Astrocyte (in vitro differentiated cells and primary cell): Measurements from ENCODE around the gene ELMOD3. TPM values are rescaled to one million over a fixed set of nuclear protein-coding genes. Genes with fewer than 3 reads are reported as not detected.

Source experiments
- DNase-seq: peaks from one replicate; pipeline ENCODE4 v3.0.0-alpha.2; 2010; ENCODE audit warnings: low read depth
- FAIRE-seq: peaks from 2 replicates; lab custom pipeline; 2011; peaks lifted over from hg19 to GRCh38; lab: Jason Lieb, UNC
- H2AFZ ChIP-seq: 2 replicates; pipeline ENCODE4 v1.6.0; 2012; ENCODE audit warnings: low read depth, low read length, inconsistent platforms
- H3K27ac ChIP-seq: 2 replicates; pipeline ENCODE4 v1.5.1; 2011; ENCODE audit warnings: low read depth, low read length, inconsistent platforms
- H3K27me3 ChIP-seq: 2 replicates; pipeline ENCODE4 v1.6.0; 2011; ENCODE audit warnings: low read length, inconsistent platforms; ENCODE audit not compliant: insufficient read depth
- H3K36me3 ChIP-seq: 2 replicates; pipeline ENCODE4 v1.5.1; 2011; ENCODE audit warnings: low read length, inconsistent platforms; ENCODE audit not compliant: insufficient read depth
- H3K4me1 ChIP-seq: 2 replicates; pipeline ENCODE4 v1.5.1; 2011; ENCODE audit warnings: low read length, inconsistent platforms; ENCODE audit not compliant: insufficient read depth
- H3K4me2 ChIP-seq: 2 replicates; pipeline ENCODE4 v1.6.0; 2012; ENCODE audit warnings: low read length, inconsistent platforms
- H3K4me3 ChIP-seq: 2 replicates; pipeline ENCODE4 v1.5.1; 2011; ENCODE audit warnings: low read depth, mild to moderate bottlenecking, low read length, inconsistent platforms; ENCODE audit not compliant: insufficient read depth
- H3K79me2 ChIP-seq: 2 replicates; pipeline ENCODE4 v1.6.0; 2012; ENCODE audit warnings: mild to moderate bottlenecking, low read length, inconsistent platforms; ENCODE audit not compliant: insufficient read depth
- H3K9ac ChIP-seq: 2 replicates; pipeline ENCODE4 v1.6.0; 2012; ENCODE audit warnings: mild to moderate bottlenecking, low read length, inconsistent platforms
- H3K9me3 ChIP-seq: 2 replicates; pipeline ENCODE4 v1.5.1; 2012; ENCODE audit warnings: low read depth, mild to moderate bottlenecking, low read length, inconsistent platforms; ENCODE audit not compliant: insufficient read depth
- H4K20me1 ChIP-seq: 2 replicates; pipeline ENCODE4 v1.6.0; 2012; ENCODE audit warnings: low read length, inconsistent platforms; ENCODE audit not compliant: insufficient read depth
- H3K27ac Mint-ChIP-seq: one replicate; pipeline ENCODE4 v1.8.0; 2021; ENCODE audit warnings: mild to moderate bottlenecking, mixed read lengths; ENCODE audit not compliant: unreplicated experiment
- H3K27me3 Mint-ChIP-seq: one replicate; pipeline ENCODE4 v1.8.0; 2021; ENCODE audit warnings: low read depth, mixed read lengths; ENCODE audit not compliant: unreplicated experiment
- H3K36me3 Mint-ChIP-seq: one replicate; pipeline ENCODE4 v1.8.0; 2021; ENCODE audit warnings: low read depth, mixed read lengths; ENCODE audit not compliant: unreplicated experiment
- H3K4me1 Mint-ChIP-seq: one replicate; pipeline ENCODE4 v1.8.0; 2021; ENCODE audit warnings: low read depth, mixed read lengths; ENCODE audit not compliant: unreplicated experiment
- H3K4me3 Mint-ChIP-seq: one replicate; pipeline ENCODE4 v1.8.0; 2021; ENCODE audit warnings: mild to moderate bottlenecking, moderate library complexity, mixed read lengths; ENCODE audit not compliant: unreplicated experiment
- H3K9me3 Mint-ChIP-seq: one replicate; pipeline ENCODE4 v1.8.0; 2021; ENCODE audit warnings: mild to moderate bottlenecking, mixed read lengths; ENCODE audit not compliant: unreplicated experiment
- EZH2 ChIP-seq: IDR thresholded peaks from 2 replicates; pipeline ENCODE4 v1.6.1; 2012; ENCODE audit warnings: mild to moderate bottlenecking, low read length, inconsistent platforms; ENCODE audit not compliant: insufficient read depth
- total RNA-seq: library from RNA; stranded (reverse); gene quantifications from 2 replicates; pipeline ENCODE4 v1.2.1, GENCODE V29; 2021
- TF ChIP-seq, protein P1 (sequence below): IDR thresholded peaks from 2 replicates; pipeline ENCODE4 v1.5.1; 2011; ENCODE audit warnings: low read depth, mild to moderate bottlenecking, inconsistent platforms, low read length, moderate library complexity; ENCODE audit not compliant: insufficient read depth

ELMOD3 gene
- total RNA-seq, 1 donor from 2014 or later, result 11.7 TPM

GRCh38 chr2:85397925-85398331, 43.4 kb downstream of the ELMOD3 start:
- no peak for TF ChIP-seq EZH2
- TF ChIP-seq, protein P1, sequence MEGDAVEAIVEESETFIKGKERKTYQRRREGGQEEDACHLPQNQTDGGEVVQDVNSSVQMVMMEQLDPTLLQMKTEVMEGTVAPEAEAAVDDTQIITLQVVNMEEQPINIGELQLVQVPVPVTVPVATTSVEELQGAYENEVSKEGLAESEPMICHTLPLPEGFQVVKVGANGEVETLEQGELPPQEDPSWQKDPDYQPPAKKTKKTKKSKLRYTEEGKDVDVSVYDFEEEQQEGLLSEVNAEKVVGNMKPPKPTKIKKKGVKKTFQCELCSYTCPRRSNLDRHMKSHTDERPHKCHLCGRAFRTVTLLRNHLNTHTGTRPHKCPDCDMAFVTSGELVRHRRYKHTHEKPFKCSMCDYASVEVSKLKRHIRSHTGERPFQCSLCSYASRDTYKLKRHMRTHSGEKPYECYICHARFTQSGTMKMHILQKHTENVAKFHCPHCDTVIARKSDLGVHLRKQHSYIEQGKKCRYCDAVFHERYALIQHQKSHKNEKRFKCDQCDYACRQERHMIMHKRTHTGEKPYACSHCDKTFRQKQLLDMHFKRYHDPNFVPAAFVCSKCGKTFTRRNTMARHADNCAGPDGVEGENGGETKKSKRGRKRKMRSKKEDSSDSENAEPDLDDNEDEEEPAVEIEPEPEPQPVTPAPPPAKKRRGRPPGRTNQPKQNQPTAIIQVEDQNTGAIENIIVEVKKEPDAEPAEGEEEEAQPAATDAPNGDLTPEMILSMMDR, result no peak
- peaks cover 7% of the 10 kb centered on the region for H3K79me2 ChIP-seq
- no peaks in the 10 kb centered on the region for H3K9me3 ChIP-seq
- no peaks in the 10 kb centered on the region for H4K20me1 ChIP-seq
- no peaks in the 10 kb centered on the region for H3K27me3 ChIP-seq
- H3K4me3 ChIP-seq, result no peak overlapping the region
- DNase-seq (no peak), FAIRE-seq (no peak)
- peaks cover 12% of the 10 kb centered on the region for H3K36me3 ChIP-seq
- Mint-ChIP-seq H3K36me3 (peaks cover 22% of the 10 kb centered on the region), H3K27ac (no peak overlapping the region), H3K9me3 (no peaks in the 10 kb centered on the region), H3K27me3 (no peaks in the 10 kb centered on the region), H3K4me3 (no peak overlapping the region), H3K4me1 (peaks cover 4% of the 10 kb centered on the region)
- H3K4me1 ChIP-seq, result no peaks in the 10 kb centered on the region
- H3K9ac ChIP-seq, result no peak overlapping the region
- H3K27ac ChIP-seq, result no peak overlapping the region
- H3K4me2 ChIP-seq, result no peak overlapping the region
- H2AFZ ChIP-seq, result no peak overlapping the region

GRCh38 chr2:85398426-85399182, 44.0 kb downstream of the ELMOD3 start:
- H3K27me3 Mint-ChIP-seq, result no peaks in the 10 kb centered on the region
- DNase-seq, result no peak
- Histone ChIP-seq H3K4me1 (no peaks in the 10 kb centered on the region), H3K79me2 (peaks cover 14% of the 10 kb centered on the region), H3K9me3 (no peaks in the 10 kb centered on the region), H3K4me2 (no peak overlapping the region), H3K27ac (no peak overlapping the region), H3K36me3 (peaks cover 12% of the 10 kb centered on the region), H4K20me1 (no peaks in the 10 kb centered on the region), H3K9ac (no peak overlapping the region), H2AFZ (no peak overlapping the region), H3K4me3 (no peak overlapping the region), H3K27me3 (no peaks in the 10 kb centered on the region)
- no peak for TF ChIP-seq EZH2
- TF ChIP-seq, protein P1, result no peak
- peak overlapping the region; percentile 34 for H3K27ac Mint-ChIP-seq
- no peak overlapping the region for H3K4me3 Mint-ChIP-seq
- H3K9me3 Mint-ChIP-seq, result no peaks in the 10 kb centered on the region
- peaks cover 4% of the 10 kb centered on the region for H3K4me1 Mint-ChIP-seq
- H3K36me3 Mint-ChIP-seq, result peaks cover 22% of the 10 kb centered on the region
- no peak for FAIRE-seq

DNA sequence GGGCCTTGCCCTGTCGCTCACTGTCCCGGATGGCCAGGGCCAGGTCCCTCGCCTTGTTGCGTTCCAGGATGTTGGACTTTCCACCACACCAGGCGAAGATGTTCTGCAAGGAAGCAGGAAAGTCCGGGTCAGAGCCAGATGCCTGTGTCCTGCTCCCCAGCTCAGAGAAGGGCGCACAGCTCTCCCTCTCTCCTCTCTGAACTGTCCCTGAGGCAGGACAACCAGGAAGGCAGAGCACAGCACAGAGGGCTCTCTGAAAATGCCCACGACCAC, 44.5 kb downstream of the ELMOD3 start:
- H3K9me3 ChIP-seq, result no peaks in the 10 kb centered on the region
- FAIRE-seq (no peak), DNase-seq (no peak)
- peaks cover 18% of the 10 kb centered on the region for H3K79me2 ChIP-seq
- no peak overlapping the region for H3K4me3 ChIP-seq
- Mint-ChIP-seq H3K4me3 (no peak overlapping the region), H3K4me1 (no peaks in the 10 kb centered on the region), H3K27ac (peak overlapping the region; percentile 34), H3K36me3 (peaks cover 22% of the 10 kb centered on the region), H3K9me3 (no peaks in the 10 kb centered on the region), H3K27me3 (no peaks in the 10 kb centered on the region)
- TF ChIP-seq EZH2, result no peak
- TF ChIP-seq, protein P1, result no peak
- no peak overlapping the region for H3K9ac ChIP-seq
- H2AFZ ChIP-seq, result no peak overlapping the region
- peaks cover 10% of the 10 kb centered on the region for H3K36me3 ChIP-seq
- no peaks in the 10 kb centered on the region for H3K4me1 ChIP-seq
- H3K27ac ChIP-seq, result no peak overlapping the region
- no peak overlapping the region for H3K4me2 ChIP-seq
- H4K20me1 ChIP-seq, result no peaks in the 10 kb centered on the region
- H3K27me3 ChIP-seq, result no peaks in the 10 kb centered on the region
